ENCODE data around the gene AGPAT2.

AGPAT2 gene

GRCh38 chr9:136722969-136723356 is 35.7 kb upstream of the AGPAT2 start:
- H3K27me3 ChIP-seq = peaks cover 15% of the 10 kb centered on the region
- no peak overlapping the region for H3K4me3 ChIP-seq (ENCODE audit: low read depth in 1 of 2, low read length in 1 of 2)
- no peaks in the 10 kb centered on the region for H3K9me3 ChIP-seq
- peaks cover 26 to 30% of the 10 kb centered on the region in 2 experiments for H3K4me1 ChIP-seq (ENCODE audit: control insufficient read depth in 1 of 2, insufficient read depth in 1 of 2, low read depth in 1 of 2, low read length in 1 of 2)
- H3K36me3 ChIP-seq = peaks cover 60% of the 10 kb centered on the region
- no peak overlapping the region for H3K27ac ChIP-seq
- no peak for TF ChIP-seq CTCF (IDR thresholded peaks at IDR 0.05)

GRCh38 chr9:136722093-136722968 is 35.1 kb upstream of the AGPAT2 start:
- peaks cover 60% of the 10 kb centered on the region for H3K36me3 ChIP-seq
- H3K4me3 ChIP-seq (ENCODE audit: low read depth in 1 of 2, low read length in 1 of 2) = no peak overlapping the region
- no peak overlapping the region for H3K27ac ChIP-seq
- TF ChIP-seq CTCF (IDR thresholded peaks at IDR 0.05) = no peak
- H3K9me3 ChIP-seq = no peaks in the 10 kb centered on the region
- peaks cover 21% of the 10 kb centered on the region for H3K27me3 ChIP-seq
- H3K4me1 ChIP-seq (ENCODE audit: control insufficient read depth in 1 of 2, insufficient read depth in 1 of 2, low read depth in 1 of 2, low read length in 1 of 2) = peaks cover 22 to 27% of the 10 kb centered on the region in 2 experiments

- Histone ChIP-seq H3K27me3 (peaks cover 29% of the 10 kb centered on the region), H3K9me3 (no peaks in the 10 kb centered on the region), H3K36me3 (peaks cover 58% of the 10 kb centered on the region), H3K4me3 (ENCODE audit: low read depth in 1 of 2, low read length in 1 of 2) (no peak overlapping the region), H3K27ac (no peak overlapping the region), H3K4me1 (ENCODE audit: control insufficient read depth in 1 of 2, insufficient read depth in 1 of 2, low read depth in 1 of 2, low read length in 1 of 2) (peaks cover 14 to 19% of the 10 kb centered on the region in 2 experiments)
- no peak for TF ChIP-seq CTCF (IDR thresholded peaks at IDR 0.05)
Measured at GRCh38 chr9:136721339-136722092, 34.3 kb upstream of the AGPAT2 start.

- no peak for TF ChIP-seq CTCF (IDR thresholded peaks at IDR 0.05)
- Histone ChIP-seq H3K27me3 (peaks cover 35% of the 10 kb centered on the region), H3K4me3 (ENCODE audit: low read depth in 1 of 2, low read length in 1 of 2) (no peak overlapping the region), H3K36me3 (peaks cover 52% of the 10 kb centered on the region), H3K9me3 (no peaks in the 10 kb centered on the region), H3K27ac (no peak overlapping the region), H3K4me1 (ENCODE audit: control insufficient read depth in 1 of 2, insufficient read depth in 1 of 2, low read depth in 1 of 2, low read length in 1 of 2) (peaks cover 8 to 13% of the 10 kb centered on the region in 2 experiments)
Measured at GRCh38 chr9:136720898-136721338, 33.7 kb upstream of the AGPAT2 start.

GRCh38 chr9:136720251-136720897 is 33.1 kb upstream of the AGPAT2 start:
- Histone ChIP-seq H3K4me1 (ENCODE audit: control insufficient read depth in 1 of 2, insufficient read depth in 1 of 2, low read depth in 1 of 2, low read length in 1 of 2) (peaks cover 7 to 12% of the 10 kb centered on the region in 2 experiments), H3K9me3 (no peaks in the 10 kb centered on the region), H3K27ac (no peak overlapping the region), H3K36me3 (peaks cover 47% of the 10 kb centered on the region), H3K4me3 (ENCODE audit: low read depth in 1 of 2, low read length in 1 of 2) (no peak overlapping the region), H3K27me3 (peaks cover 39% of the 10 kb centered on the region)
- TF ChIP-seq CTCF (IDR thresholded peaks at IDR 0.05) = no peak
